A549 treated with ZK216348 at 1 μM for 4 hours (cell line): Measurements from ENCODE around the gene CDC5L. TPM values are rescaled to one million over a fixed set of nuclear protein-coding genes. Genes with fewer than 3 reads are reported as not detected.

ENCODE experiments used
- total RNA-seq: library from RNA; stranded (reverse); fragments of 200-300 nt; extraction: Qiagen RNA extraction; gene quantifications from 5 replicates; pipeline ENCODE4 v1.2.3, GENCODE V29; 2022; ENCODE audit warnings: low read depth

CDC5L gene
- 11.8 to 19.6 TPM (median 12.5 TPM) in 5 replicates for total RNA-seq

GRCh38 chr6:44387346-44388134 lies at the start of gene CDC5L:
Gene CDC5L, plus strand, starts transcription at chr6:44387706. Its CDS starts 118 bp downstream, at chr6:44387824.

GRCh38 chr6:44342489-44342888 lies 45.0 kb upstream of the CDC5L start, which contains the start of gene SPATS1:
Gene SPATS1, plus strand, starts transcription at chr6:44342650. Its CDS starts 446 bp downstream, at chr6:44343096.

Other genes with a start within 250 kb of the CDC5L start
- gene CAPN11, start 228.9 kb upstream of the CDC5L start, total RNA-seq, result not detected in 5 replicates
- not detected in 5 replicates for gene MYMX, start 170.8 kb upstream of the CDC5L start, total RNA-seq
- 37.0 to 58.9 TPM (median 57.3 TPM) in 5 replicates for gene SLC29A1, start 164.1 kb upstream of the CDC5L start, total RNA-seq
- 1,146 to 1,419 TPM (median 1,243 TPM) in 5 replicates for gene HSP90AB1, start 140.6 kb upstream of the CDC5L start, total RNA-seq
- gene SLC35B2, start 130.2 kb upstream of the CDC5L start, total RNA-seq, result 45.6 to 69.6 TPM (median 65.1 TPM) in 5 replicates
- gene NFKBIE, start 122.2 kb upstream of the CDC5L start, total RNA-seq, result 8.2 to 12.2 TPM (median 9.3 TPM) in 5 replicates
- 0.02 to 0.13 TPM (median 0.05 TPM) in 4 of 5 replicates, not detected in the other for gene TMEM151B, start 117.3 kb upstream of the CDC5L start, total RNA-seq
- gene AARS2, start 74.4 kb upstream of the CDC5L start, total RNA-seq, result 3.8 to 8.2 TPM (median 7.4 TPM) in 5 replicates
- not detected in 5 replicates for gene SPATS1, start 45.1 kb upstream of the CDC5L start, total RNA-seq